Superior temporal gyrus (tissue), 1 donor: ENCODE results near the gene GDF9.
"Not testable (repeated sequence)": the region's sequence is repeated elsewhere in the genome, so short reads cannot be mapped to it uniquely, and the experiment has no call there.

Experiments
- DNase-seq: peaks from one replicate; pipeline ENCODE4 v3.0.0-alpha.2; 2016; ENCODE audit errors: extremely low spot score

GDF9 gene

GRCh38 chr5:132872788-132873118 is 6.5 kb upstream of the GDF9 start:
- no peak for DNase-seq

GRCh38 chr5:132871459-132872284 is 5.4 kb upstream of the GDF9 start:
- DNase-seq: no peak

- no peak for DNase-seq
These were observed 4.5 kb upstream of the GDF9 start for GRCh38 chr5:132870801-132871200.

DNA sequence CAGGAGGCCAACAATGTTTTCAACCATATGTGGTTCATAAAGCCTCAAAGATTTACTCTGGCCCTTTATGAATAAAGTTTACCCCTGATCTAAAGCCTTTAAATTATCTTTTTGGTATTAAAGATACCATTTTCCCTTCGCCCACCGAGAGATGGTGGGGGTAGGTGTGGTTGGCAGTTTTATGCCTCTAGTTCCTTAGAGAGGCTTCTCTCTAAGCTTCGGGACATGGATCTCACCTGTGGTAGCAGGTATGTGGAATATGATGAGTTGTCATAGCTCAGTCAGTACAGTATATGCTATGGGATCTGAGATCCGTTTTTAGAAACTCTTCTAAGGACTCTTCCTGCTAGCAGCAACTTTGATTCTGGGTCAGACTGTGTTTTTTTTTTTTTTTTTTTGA is 2.5 kb upstream of the GDF9 start:
- no peak for DNase-seq

GRCh38 chr5:132867046-132867451 is 780 bp upstream of the GDF9 start:
- no peak for DNase-seq

- peak; percentile 34 for DNase-seq
These were observed 464 bp downstream of the GDF9 start for GRCh38 chr5:132865668-132866341.

GRCh38 chr5:132860742-132861141 is 5.5 kb downstream of the GDF9 start:
- DNase-seq: no peak

DNA sequence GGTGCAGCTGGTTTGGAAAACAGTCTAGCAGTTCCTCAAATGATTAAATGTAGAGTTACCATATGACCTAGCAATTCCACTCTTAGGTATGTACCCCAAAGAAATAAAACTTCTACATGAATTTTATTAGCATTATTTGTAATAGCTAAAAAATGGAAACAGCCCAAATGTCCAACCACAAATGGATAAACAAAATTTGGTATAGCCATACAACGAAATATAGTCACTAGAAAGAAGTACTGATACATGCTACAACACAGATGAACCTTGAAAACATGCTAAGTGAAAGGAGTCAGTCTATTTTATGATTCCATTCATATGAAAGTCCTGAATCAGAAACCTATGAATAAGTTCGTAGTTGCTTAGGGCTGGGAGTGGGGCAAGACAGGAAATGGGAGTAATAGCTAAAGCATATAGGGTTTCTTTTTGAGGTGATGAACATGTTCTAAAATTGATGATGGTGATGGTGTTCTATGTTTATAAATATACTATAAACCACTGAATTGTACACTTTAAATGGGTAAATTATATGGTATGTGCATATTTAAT is 6.3 kb downstream of the GDF9 start:
- no peak for DNase-seq

GRCh38 chr5:132856011-132856410 is 10.3 kb downstream of the GDF9 start:
- no peak for DNase-seq

DNA sequence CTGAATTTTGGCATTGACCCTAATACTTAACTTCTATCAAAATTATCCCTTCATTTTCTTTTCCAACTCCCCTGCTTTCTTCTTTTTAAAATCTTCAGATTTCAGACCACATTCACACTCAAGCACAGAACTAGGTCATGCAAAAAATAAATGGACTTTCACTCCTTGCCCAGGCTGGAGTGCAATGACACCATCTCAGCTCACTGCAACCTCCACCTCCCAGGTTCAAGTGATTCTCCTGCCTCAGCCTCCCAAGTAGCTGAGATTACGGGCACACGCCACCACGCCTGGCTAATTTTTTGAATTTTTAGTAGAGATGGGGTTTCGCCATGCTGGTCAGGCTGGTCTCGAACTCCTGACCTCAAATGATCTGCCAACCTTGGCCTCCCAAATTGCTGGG is 11.3 kb downstream of the GDF9 start:
- not testable (repeated sequence) for DNase-seq

DNA sequence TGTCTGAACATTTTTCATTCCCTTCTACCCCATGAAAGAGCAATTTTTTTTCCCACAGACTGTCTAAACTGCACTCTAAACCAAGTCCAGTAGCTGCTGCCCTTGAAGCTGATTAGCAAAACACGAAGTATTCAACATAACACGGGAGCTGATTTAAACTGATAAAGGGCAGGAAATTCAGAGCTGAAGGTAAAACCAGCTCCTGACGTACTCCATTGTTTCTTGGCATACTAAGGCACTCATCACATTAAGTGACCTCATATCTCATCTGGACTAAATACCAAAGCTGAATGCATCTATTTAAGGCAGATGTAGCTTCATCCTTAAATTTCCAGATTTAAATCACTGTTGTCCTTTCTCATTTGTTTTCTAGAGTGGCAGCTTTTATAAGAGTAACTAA is 12.0 kb downstream of the GDF9 start:
- no peak for DNase-seq

- no peak for DNase-seq
These were observed 12.5 kb downstream of the GDF9 start for GRCh38 chr5:132853790-132854189.

DNA sequence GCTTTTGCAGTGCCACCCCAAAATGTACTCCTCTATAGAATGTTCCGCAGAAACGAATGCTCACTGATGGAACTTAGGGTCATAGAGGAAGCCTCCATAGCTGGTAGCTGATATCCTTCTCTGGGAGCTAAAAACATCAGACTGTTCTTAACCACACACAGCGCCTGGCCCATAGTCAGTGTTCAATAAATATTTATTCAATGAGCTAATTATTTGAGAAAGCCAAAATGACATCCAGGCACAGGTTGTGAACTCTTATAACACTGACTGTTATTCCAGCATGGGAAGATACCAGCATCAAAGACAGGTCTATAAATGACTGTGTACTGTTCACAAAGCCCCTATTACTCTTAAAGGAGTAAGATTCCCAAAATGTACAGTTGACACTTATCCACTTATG is 12.9 kb downstream of the GDF9 start:
- no peak for DNase-seq

GRCh38 chr5:132850066-132850465 is 16.2 kb downstream of the GDF9 start:
- DNase-seq: no peak

GRCh38 chr5:132849347-132849746 is 16.9 kb downstream of the GDF9 start:
- DNase-seq: no peak

DNA sequence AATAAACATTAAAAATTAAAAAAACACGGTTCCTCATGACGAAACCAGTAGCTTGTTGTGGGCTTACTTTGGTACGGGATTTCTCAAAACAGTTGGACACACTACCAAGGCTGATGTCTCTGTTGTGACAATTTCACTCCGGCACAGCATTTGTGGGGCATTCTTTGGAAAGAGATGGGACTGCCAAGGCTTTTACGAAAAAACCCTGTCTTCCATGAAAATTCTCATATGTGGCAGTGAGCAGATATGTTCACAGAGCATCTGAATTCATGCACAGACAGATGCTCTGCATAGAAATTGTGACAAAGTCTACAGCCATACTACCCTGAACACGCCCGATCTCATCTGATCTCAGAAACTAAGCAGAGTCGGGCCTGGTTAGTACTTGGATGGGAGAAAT is 18.0 kb downstream of the GDF9 start:
- DNase-seq: no peak

- DNase-seq: no peak
These were observed 25.0 kb downstream of the GDF9 start for GRCh38 chr5:132841305-132841704.

DNA sequence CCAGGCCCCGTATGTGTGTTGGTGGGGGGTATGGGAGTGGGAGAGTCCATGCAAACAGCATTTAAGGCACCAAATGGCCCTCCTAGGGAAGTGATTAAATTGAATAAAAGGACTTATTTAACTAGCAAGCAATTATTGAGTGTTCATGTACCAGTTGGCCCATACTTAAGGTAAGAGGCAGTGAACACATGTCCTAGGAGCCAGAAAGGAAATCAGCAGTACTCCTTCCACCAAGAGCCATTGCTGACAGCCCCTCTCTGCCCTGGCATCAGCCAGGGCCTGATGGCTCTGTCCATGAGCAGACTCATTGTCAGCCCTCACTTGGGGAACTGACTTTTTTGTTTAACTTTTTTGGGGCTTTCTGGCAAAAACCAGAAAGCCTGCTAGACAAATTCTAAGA is 25.4 kb downstream of the GDF9 start:
- no peak for DNase-seq

GRCh38 chr5:132840313-132840712 is 26.0 kb downstream of the GDF9 start:
- no peak for DNase-seq

DNA sequence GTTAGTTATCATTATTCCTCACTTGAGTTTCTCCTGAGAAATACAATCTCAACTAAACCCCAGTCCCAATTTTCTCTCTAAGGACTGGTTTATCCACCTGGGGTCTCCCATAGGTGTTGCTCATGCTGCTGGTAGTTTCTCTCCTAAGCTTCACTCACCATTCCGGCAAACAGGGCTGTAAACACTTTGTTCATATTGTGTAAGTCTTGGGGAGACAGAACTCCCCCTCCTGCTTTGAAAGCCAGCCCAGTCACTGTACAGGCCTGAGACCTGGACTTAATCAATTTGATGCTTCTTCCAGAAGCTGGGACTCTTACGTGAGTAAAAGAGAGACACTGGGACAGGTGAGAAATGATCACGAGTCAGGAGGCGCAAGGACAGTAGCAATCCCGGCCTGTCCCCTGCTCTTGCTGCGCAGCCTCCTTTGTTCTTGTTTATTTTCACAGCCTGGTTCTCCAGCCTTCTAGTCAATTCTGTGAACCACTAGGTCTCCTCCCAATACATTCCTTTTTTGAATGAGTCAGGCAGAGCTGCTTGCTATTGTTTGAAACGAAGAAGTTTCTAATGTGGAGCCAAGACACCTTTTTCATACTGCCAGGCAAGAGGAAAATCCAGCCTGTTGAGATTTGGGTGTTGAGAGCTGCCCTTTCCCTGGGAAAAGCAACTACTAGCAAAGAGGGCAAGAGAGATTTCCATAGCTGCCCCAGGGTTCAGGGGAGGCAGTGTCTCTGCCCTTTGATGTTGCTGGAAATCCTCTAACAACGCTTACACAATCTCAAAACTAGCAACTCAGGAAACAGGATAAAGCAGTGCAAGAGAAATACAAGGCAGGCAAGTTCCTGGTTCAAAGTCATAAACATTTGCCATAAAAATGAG is 26.6 kb downstream of the GDF9 start:
- DNase-seq: no peak

DNA sequence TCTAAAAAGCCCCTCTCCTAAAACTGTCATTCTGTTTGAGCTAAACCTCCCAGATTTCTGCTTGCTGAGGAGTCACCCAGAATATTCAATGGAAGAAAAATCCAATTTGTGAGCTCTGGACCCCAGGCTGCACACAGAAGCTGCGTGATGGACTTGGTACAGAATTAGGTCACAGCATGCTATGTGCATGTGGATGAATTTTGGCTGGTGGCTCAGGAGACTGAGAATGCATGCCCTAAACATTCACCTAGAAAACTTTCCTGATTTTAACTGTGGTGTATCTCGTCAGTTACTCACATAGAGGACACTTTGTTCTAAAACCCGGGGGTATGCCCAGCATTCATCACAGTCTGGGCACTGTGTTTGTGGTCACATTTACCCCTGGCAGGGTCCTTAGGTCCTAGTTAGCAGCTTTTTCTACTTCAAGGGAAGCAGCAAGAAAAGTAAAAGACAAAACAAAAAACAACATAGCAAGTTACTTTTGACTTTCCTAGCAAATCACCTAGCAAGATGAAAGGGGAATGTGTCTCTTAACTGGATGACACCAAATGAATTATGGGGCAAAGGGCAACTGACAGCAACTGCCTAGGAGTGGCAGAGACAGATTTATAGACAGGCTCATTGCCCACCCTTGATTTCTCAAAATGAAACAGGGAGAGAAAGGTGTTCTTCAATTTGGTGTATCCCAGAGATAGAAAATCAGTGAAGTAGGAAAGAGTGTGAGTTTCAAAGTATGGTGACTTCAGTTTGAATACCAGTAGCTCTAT is 27.6 kb downstream of the GDF9 start:
- no peak for DNase-seq

DNA sequence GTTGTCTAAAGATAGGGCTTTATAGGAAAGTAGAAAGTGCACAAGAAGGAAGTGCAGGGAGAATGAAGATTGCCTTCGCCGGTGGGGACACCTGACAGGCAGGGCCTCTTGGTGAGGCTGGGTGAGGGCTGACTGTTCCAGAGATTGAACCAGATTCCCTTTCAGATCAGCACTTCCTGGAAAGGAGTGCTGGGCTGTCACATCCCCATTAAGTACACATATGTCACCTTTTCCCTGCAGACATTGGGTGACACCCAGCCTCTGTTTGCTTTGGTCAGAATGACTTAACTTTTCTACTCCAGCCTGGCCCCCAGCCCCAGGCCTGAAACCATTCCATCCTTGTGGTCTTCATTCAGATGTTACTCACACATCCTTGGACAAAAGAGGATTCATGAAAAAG is 28.4 kb downstream of the GDF9 start:
- no peak for DNase-seq
